HCT116 (cell line): ENCODE data around the gene IKZF3. TPM values are rescaled to one million over a fixed set of nuclear protein-coding genes. Genes with fewer than 3 reads are reported as not detected.

Source experiments
- ATAC-seq: fragments of 200-7000 bp; cut with Tn5 transposase; 2 replicates; pipeline ENCODE4 v1.9.1; 2020; ENCODE audit warnings: mild to moderate bottlenecking, moderate library complexity
- BruUV-seq: library from RNA; stranded (reverse); fragments of 400-500 nt; replicated peaks from 2 replicates; lab custom pipeline; 2021; lab: Mats Ljungman, UMichigan
- CTCF ChIA-PET: fragments of 300-600 bp; sonication (Branson Sonifier 250); formaldehyde crosslinking; loops from one replicate; lab custom pipeline; 2021; ENCODE audit warnings: antibody characterized with exemption; lab: Charles Lee
- POLR2A ChIA-PET: fragments of 300-600, 350-600 bp; sonication (Branson Sonifier 250); formaldehyde crosslinking; loops from one replicate; lab custom pipeline; 2021; ENCODE audit warnings: antibody characterized with exemption; lab: Charles Lee
- RAD21 ChIA-PET, 2 experiments: fragments of 300-600 bp; sonication (Branson Sonifier 250); formaldehyde crosslinking; loops; one replicate each; lab custom pipeline; 2023; ENCODE audit warnings: low total read pairs in 2 of 2; ENCODE audit not compliant: uncharacterized antibody in 2 of 2, unreplicated experiment in 2 of 2, low non-redundant PET in 1 of 2; lab: Charles Lee
- DNase-seq: peaks from one replicate; pipeline ENCODE4 v3.0.0-alpha.2; 2010; ENCODE audit warnings: low read depth, low spot score
- H2AFZ ChIP-seq: fragments of 200-600 bp; shearing (Covaris generic), sonication (generic); 2 replicates; pipeline ENCODE4 v1.6.1; 2017; ENCODE audit warnings: low read depth, mixed run types, mixed read lengths, antibody characterized with exemption, low read length; ENCODE audit not compliant: poor library complexity, severe bottlenecking
- H3K27ac ChIP-seq: 2 replicates; pipeline ENCODE4 v1.5.1; 2012; ENCODE audit warnings: low read depth, low read length
- H3K27me3 ChIP-seq: fragments of 200-600 bp; sonication (generic); 2 replicates; pipeline ENCODE4 v1.6.1; 2016; ENCODE audit warnings: mixed run types, low read length, mixed read lengths; ENCODE audit not compliant: insufficient read depth
- H3K36me3 ChIP-seq, 2 experiments: fragments of 200-500 bp in 1 of 2; fragments of 200-600 bp in 1 of 2; sonication (Bioruptor generic) in 1 of 2; sonication (generic) in 1 of 2; 2 replicates each; pipeline versions ENCODE4 v1.5.1 to v1.6.1; 2014 to 2016; ENCODE audit warnings: low read length in 2 of 2, inconsistent platforms in 1 of 2, mixed read lengths in 1 of 2, mixed run types in 1 of 2; ENCODE audit not compliant: insufficient read depth in 2 of 2, control insufficient read depth in 1 of 2
- H3K4me1 ChIP-seq, 2 experiments: fragments of 200-600 bp in 1 of 2; sonication (generic) in 1 of 2; 2 replicates each; pipeline versions ENCODE4 v1.5.1 to v1.6.1; 2012 to 2017; ENCODE audit warnings: low read length in 2 of 2, inconsistent platforms in 1 of 2, mild to moderate bottlenecking in 1 of 2, mixed read lengths in 1 of 2, mixed run types in 1 of 2, moderate library complexity in 1 of 2; ENCODE audit not compliant: insufficient read depth in 2 of 2, control insufficient read depth in 1 of 2
- H3K4me2 ChIP-seq: fragments of 200-600 bp; sonication (generic); 2 replicates; pipeline ENCODE4 v1.6.1; 2017; ENCODE audit warnings: mixed run types, low read length, mixed read lengths
- H3K4me3 ChIP-seq, 2 experiments: fragments of 200-600 bp in 1 of 2; sonication (generic) in 1 of 2; replicated peaks in 1 of 2; 2 replicates each; pipeline ENCODE4 v1.5.1; 2011 to 2016; ENCODE audit warnings: low read length in 2 of 2, control low read depth in 1 of 2, low read depth in 1 of 2, mild to moderate bottlenecking in 1 of 2, mixed read lengths in 1 of 2, mixed run types in 1 of 2
- H3K79me2 ChIP-seq: fragments of 200-600 bp; sonication (generic); 2 replicates; pipeline ENCODE4 v1.6.1; 2017; ENCODE audit warnings: mild to moderate bottlenecking, mixed run types, low read length, moderate library complexity, mixed read lengths; ENCODE audit not compliant: insufficient read depth
- H3K9ac ChIP-seq: fragments of 200-600 bp; sonication (generic); 2 replicates; pipeline ENCODE4 v1.6.1; 2016; ENCODE audit warnings: low read length, mixed read lengths
- H3K9me2 ChIP-seq: fragments of 200-600 bp; sonication (generic), shearing (Covaris generic); 2 replicates; pipeline ENCODE4 v1.6.1; 2017; ENCODE audit warnings: mixed run types, mild to moderate bottlenecking, moderate library complexity; ENCODE audit not compliant: insufficient read depth
- H3K9me3 ChIP-seq, 2 experiments: fragments of 200-500 bp in 1 of 2; fragments of 200-600 bp in 1 of 2; sonication (Bioruptor generic) in 1 of 2; sonication (generic) in 1 of 2; 2 replicates each; pipeline ENCODE4 v1.6.1; 2014 to 2017; ENCODE audit warnings: low read length in 2 of 2, mixed read lengths in 2 of 2, inconsistent platforms in 1 of 2, low read depth in 1 of 2, mild to moderate bottlenecking in 1 of 2, mixed run types in 1 of 2, moderate library complexity in 1 of 2; ENCODE audit not compliant: control insufficient read depth in 1 of 2, insufficient read depth in 1 of 2
- H4K20me1 ChIP-seq: fragments of 200-600 bp; sonication (generic), shearing (Covaris generic); 2 replicates; pipeline ENCODE4 v1.6.1; 2017; ENCODE audit warnings: mixed run types, mild to moderate bottlenecking, moderate library complexity; ENCODE audit not compliant: insufficient read depth
- ATF3 ChIP-seq: IDR thresholded peaks from 2 replicates; pipeline ENCODE4 v1.6.1; 2012
- CBX3 ChIP-seq: IDR thresholded peaks from 2 replicates; pipeline ENCODE4 v1.6.1; 2012; ENCODE audit warnings: low read depth
- CTCF ChIP-seq, 3 experiments: fragments of 200-600 bp in 1 of 3; sonication (generic) in 1 of 3; IDR thresholded peaks in 2 of 3; conservative IDR thresholded peaks in 1 of 3; 2 replicates each; pipeline ENCODE4 v1.5.1; 2012 to 2017; ENCODE audit warnings: low read depth in 2 of 3, low read length in 2 of 3, antibody characterized with exemption in 1 of 3, borderline replicate concordance in 1 of 3, control low read depth in 1 of 3, mild to moderate bottlenecking in 1 of 3, mixed read lengths in 1 of 3, mixed run types in 1 of 3, moderate library complexity in 1 of 3; ENCODE audit not compliant: insufficient read depth in 1 of 3
- ELF1 ChIP-seq: IDR thresholded peaks from 2 replicates; pipeline ENCODE4 v1.6.1; 2012; ENCODE audit warnings: low read depth, borderline replicate concordance
- EZH2 ChIP-seq: fragments of 200-600 bp; sonication (generic); IDR thresholded peaks from 2 replicates; pipeline ENCODE4 v1.6.1; 2017; ENCODE audit warnings: antibody characterized with exemption, mixed run types
- EZH2phosphoT487 ChIP-seq: fragments of 200-600 bp; IDR thresholded peaks from 2 replicates; pipeline ENCODE4 v1.6.1; 2018; ENCODE audit warnings: antibody characterized with exemption, borderline replicate concordance
- FOSL1 ChIP-seq: IDR thresholded peaks from 2 replicates; pipeline ENCODE4 v1.6.1; 2012; ENCODE audit warnings: low read depth
- JUND ChIP-seq: IDR thresholded peaks from 2 replicates; pipeline ENCODE4 v1.6.1; 2012
- MAX ChIP-seq: IDR thresholded peaks from 2 replicates; pipeline ENCODE4 v1.6.1; 2012
- POLR2A ChIP-seq: IDR thresholded peaks from 2 replicates; pipeline ENCODE4 v1.7.0; 2011; ENCODE audit warnings: borderline replicate concordance; ENCODE audit not compliant: insufficient read depth, insufficient read length; ENCODE audit errors: extremely low read depth
- POLR2AphosphoS5 ChIP-seq: IDR thresholded peaks from 2 replicates; pipeline ENCODE4 v1.6.1; 2011; ENCODE audit warnings: mild to moderate bottlenecking, low read depth, low read length, moderate library complexity
- RAD21 ChIP-seq: IDR thresholded peaks from 2 replicates; pipeline ENCODE4 v1.6.1; 2012; ENCODE audit warnings: low read depth, mild to moderate bottlenecking
- REST ChIP-seq: IDR thresholded peaks from 2 replicates; pipeline ENCODE4 v1.6.1; 2012; ENCODE audit warnings: low read depth
- SIN3A ChIP-seq: IDR thresholded peaks from 2 replicates; pipeline ENCODE4 v1.6.1; 2012; ENCODE audit warnings: low read depth
- SP1 ChIP-seq: IDR thresholded peaks from 2 replicates; pipeline ENCODE4 v1.6.1; 2012; ENCODE audit warnings: low read depth
- SRF ChIP-seq: IDR thresholded peaks from 2 replicates; pipeline ENCODE4 v1.6.1; 2012; ENCODE audit warnings: low read depth
- TCF7L2 ChIP-seq: IDR thresholded peaks from 2 replicates; pipeline ENCODE4 v1.7.0; 2011; ENCODE audit warnings: borderline replicate concordance, inconsistent platforms; ENCODE audit not compliant: insufficient read depth, insufficient read length; ENCODE audit errors: extremely low read depth
- YY1 ChIP-seq: IDR thresholded peaks from 2 replicates; pipeline ENCODE4 v1.6.1; 2011; ENCODE audit warnings: low read length, low read depth, moderate library complexity, mild to moderate bottlenecking; ENCODE audit not compliant: insufficient replicate concordance; ENCODE audit errors: extremely low read depth
- ZBTB33 ChIP-seq: IDR thresholded peaks from 2 replicates; pipeline ENCODE4 v1.6.1; 2011; ENCODE audit warnings: mild to moderate bottlenecking, low read length, moderate library complexity; ENCODE audit not compliant: insufficient replicate concordance; ENCODE audit errors: extremely low read depth
- ZFX ChIP-seq: fragments of 450-650 bp; IDR thresholded peaks from 2 replicates; pipeline ENCODE4 v1.6.1; 2017
- intact Hi-C: fragments of 100-400 bp; cut with micrococcal nuclease; formaldehyde crosslinking; loops from 2 replicates; pipeline ENCODE4 v1.10.0; 2022
- total RNA-seq: library from RNA; stranded (reverse); gene quantifications from one replicate; pipeline ENCODE4 v1.2.1, GENCODE V29; 2021; ENCODE audit not compliant: unreplicated experiment

Gene IKZF3
- total RNA-seq, 1 experiment from 2014 or later, result 0.30 TPM

GRCh38 chr17:39715375-39716072 is 148.6 kb downstream of the IKZF3 start:
- RAD21 ChIA-PET, result no interaction called here
- Histone ChIP-seq H3K79me2 (no peaks in the 10 kb centered on the region), H3K4me2 (no peak overlapping the region), H3K36me3 (peaks cover 0 to 23% of the 10 kb centered on the region in 2 experiments; a peak in 3 of 4 replicates), H2AFZ (no peak overlapping the region), H3K4me3 (no peak overlapping the region), H3K9me2 (no peaks in the 10 kb centered on the region), H3K4me1 (no peaks in the 10 kb centered on the region), H3K27ac (no peak overlapping the region), H3K9me3 (no peaks in the 10 kb centered on the region), H4K20me1 (no peaks in the 10 kb centered on the region), H3K9ac (no peak overlapping the region), H3K27me3 (no peaks in the 10 kb centered on the region)
- POLR2A ChIA-PET, result no interaction called here
- TF ChIP-seq MAX (no peak), EZH2 (no peak), REST (no peak), YY1 (no peak), POLR2A (no peak), SP1 (no peak), CTCF (IDR thresholded peaks at IDR 0.05 in 2 of 3, conservative IDR thresholded peaks at IDR 0.05 in 1 of 3; ENCODE audit: borderline replicate concordance in 1 of 3, insufficient read depth in 1 of 3, low read depth in 2 of 3, low read length in 2 of 3) (no peak), SIN3A (no peak), CBX3 (no peak), ZBTB33 (no peak), EZH2phosphoT487 (no peak), ZFX (no peak), ATF3 (no peak), RAD21 (no peak), FOSL1 (no peak), JUND (no peak), SRF (no peak), POLR2AphosphoS5 (no peak), ELF1 (no peak), TCF7L2 (no peak)
- CTCF ChIA-PET, result interaction anchor here (2.1 kb wide), 1 partner anchor 14 kb away, joined by 4 read pairs; no protein-coding TSS in a partner anchor
- no TSS peak for BruUV-seq
- DNase-seq (no peak), ATAC-seq (no peak)
- intact Hi-C loops, result no loop called here
